Calu3 (cell line): Measurements from ENCODE around the gene DLAT. TPM values are rescaled to one million over a fixed set of nuclear protein-coding genes. Genes with fewer than 3 reads are reported as not detected.

ENCODE experiments used
- BruUV-seq: library from RNA; stranded (reverse); fragments of 400-500 nt; replicated peaks from 2 replicates; lab custom pipeline; 2021; lab: Mats Ljungman, UMichigan
- CTCF ChIA-PET: fragments of 300-600 bp; sonication (Branson Sonifier 250); formaldehyde crosslinking; loops from one replicate; lab custom pipeline; 2022; ENCODE audit warnings: antibody characterized with exemption; lab: Charles Lee
- DNase-seq: peaks from one replicate; pipeline ENCODE4 v3.0.0; 2022
- H3K27ac Mint-ChIP-seq: one replicate; pipeline ENCODE4 v1.8.0; 2022; ENCODE audit warnings: mixed read lengths; ENCODE audit not compliant: unreplicated experiment
- H3K27me3 Mint-ChIP-seq: one replicate; pipeline ENCODE4 v1.8.0; 2022; ENCODE audit warnings: mixed read lengths; ENCODE audit not compliant: unreplicated experiment
- H3K36me3 Mint-ChIP-seq: one replicate; pipeline ENCODE4 v1.8.0; 2022; ENCODE audit warnings: mild to moderate bottlenecking, moderate library complexity, mixed read lengths; ENCODE audit not compliant: insufficient read depth, unreplicated experiment
- H3K4me1 Mint-ChIP-seq: one replicate; pipeline ENCODE4 v1.8.0; 2022; ENCODE audit warnings: mild to moderate bottlenecking, low read depth, mixed read lengths; ENCODE audit not compliant: unreplicated experiment
- H3K4me3 Mint-ChIP-seq: one replicate; pipeline ENCODE4 v1.8.0; 2022; ENCODE audit warnings: mild to moderate bottlenecking, low read depth, moderate library complexity, mixed read lengths; ENCODE audit not compliant: unreplicated experiment
- H3K9me3 Mint-ChIP-seq: one replicate; pipeline ENCODE4 v1.8.0; 2022; ENCODE audit warnings: low read depth, mixed read lengths; ENCODE audit not compliant: unreplicated experiment
- intact Hi-C: fragments of 100-400 bp; cut with micrococcal nuclease; formaldehyde crosslinking; loops from one replicate; pipeline ENCODE4 v1.10.0; 2022; ENCODE audit not compliant: unreplicated experiment
- total RNA-seq: library from RNA; stranded (reverse); gene quantifications from 2 replicates; pipeline ENCODE4 v1.2.3, GENCODE V29; 2022
- TF ChIP-seq, protein P1 (sequence below): fragments of 200-600 bp; IDR thresholded peaks from one replicate; pipeline ENCODE4 v1.8.0; 2022; ENCODE audit warnings: antibody characterized with exemption; ENCODE audit not compliant: unreplicated experiment

DLAT gene
- total RNA-seq, 1 experiment from 2014 or later = 27.4 TPM

DNA sequence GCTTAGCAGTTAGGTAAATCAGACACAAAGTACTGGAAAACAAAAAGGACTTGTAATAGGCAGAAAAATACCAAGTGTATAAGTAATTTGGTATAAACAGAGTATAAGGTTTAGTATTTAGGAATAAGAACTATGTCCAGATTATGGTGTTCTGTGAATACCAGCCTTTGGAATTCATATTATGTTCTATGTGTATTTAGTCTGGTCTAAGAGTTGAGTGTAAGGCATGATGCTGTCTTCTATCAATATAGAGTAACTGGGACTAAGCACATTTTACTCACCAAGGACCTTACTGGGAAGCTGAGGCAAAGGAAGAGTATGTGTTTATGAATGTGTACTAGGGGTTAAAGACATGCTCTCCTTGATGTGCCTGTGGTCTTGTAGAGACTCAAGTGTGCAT lies 71.0 kb downstream of the DLAT start:
- Mint-ChIP-seq H3K4me1 (no peaks in the 10 kb centered on the region), H3K36me3 (peaks cover 22% of the 10 kb centered on the region), H3K4me3 (no peak overlapping the region), H3K27ac (no peak overlapping the region), H3K9me3 (no peaks in the 10 kb centered on the region), H3K27me3 (no peaks in the 10 kb centered on the region)
- intact Hi-C loops = no loop called here
- no peak for DNase-seq
- CTCF ChIA-PET = interaction anchor here (0.6 to 0.7 kb wide), 2 partner anchors 72 to 407 kb away, joined by 3 to 5 read pairs; no protein-coding TSS in a partner anchor
- TF ChIP-seq, protein P1, sequence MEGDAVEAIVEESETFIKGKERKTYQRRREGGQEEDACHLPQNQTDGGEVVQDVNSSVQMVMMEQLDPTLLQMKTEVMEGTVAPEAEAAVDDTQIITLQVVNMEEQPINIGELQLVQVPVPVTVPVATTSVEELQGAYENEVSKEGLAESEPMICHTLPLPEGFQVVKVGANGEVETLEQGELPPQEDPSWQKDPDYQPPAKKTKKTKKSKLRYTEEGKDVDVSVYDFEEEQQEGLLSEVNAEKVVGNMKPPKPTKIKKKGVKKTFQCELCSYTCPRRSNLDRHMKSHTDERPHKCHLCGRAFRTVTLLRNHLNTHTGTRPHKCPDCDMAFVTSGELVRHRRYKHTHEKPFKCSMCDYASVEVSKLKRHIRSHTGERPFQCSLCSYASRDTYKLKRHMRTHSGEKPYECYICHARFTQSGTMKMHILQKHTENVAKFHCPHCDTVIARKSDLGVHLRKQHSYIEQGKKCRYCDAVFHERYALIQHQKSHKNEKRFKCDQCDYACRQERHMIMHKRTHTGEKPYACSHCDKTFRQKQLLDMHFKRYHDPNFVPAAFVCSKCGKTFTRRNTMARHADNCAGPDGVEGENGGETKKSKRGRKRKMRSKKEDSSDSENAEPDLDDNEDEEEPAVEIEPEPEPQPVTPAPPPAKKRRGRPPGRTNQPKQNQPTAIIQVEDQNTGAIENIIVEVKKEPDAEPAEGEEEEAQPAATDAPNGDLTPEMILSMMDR = no peak
- BruUV-seq = no TSS peak

DNA sequence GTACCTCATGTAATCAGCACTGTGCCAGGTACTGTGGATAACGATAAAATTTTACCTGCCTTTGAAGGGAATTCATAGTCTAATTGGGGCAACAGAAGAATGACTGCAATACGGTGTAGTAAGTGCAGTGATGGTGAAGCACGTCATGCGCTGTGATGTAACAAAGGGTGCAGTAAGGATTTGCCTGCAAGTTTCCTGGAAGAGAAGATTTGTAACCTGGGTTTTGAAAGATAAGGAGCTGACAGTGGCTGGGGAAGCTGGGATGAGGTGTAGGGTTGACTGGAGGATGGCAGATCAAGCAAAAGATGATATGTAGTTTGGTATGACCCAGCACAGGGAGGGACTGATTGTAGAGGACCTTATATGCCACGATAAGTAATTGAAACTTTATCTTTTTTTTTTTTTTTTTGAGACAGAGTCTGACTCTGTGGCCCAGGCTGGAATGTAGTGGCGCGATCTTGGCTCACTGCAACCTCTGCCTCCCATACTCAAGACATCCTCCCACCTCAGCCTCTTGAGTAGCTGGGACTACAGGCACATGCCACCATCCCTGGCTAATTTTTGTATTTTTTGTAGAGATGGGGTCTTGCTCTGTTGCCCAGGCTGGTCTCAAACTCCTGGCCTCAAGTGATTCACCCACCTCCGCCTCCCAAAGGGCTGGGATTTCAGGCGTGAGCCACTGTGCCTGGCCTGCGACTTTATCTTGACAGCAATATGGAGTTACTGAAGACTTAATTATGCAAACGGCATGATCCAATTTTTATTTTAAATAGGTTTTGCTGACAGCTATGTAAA lies 72.7 kb downstream of the DLAT start:
- Mint-ChIP-seq H3K9me3 (no peaks in the 10 kb centered on the region), H3K27me3 (no peaks in the 10 kb centered on the region), H3K4me1 (no peaks in the 10 kb centered on the region), H3K27ac (no peak overlapping the region), H3K4me3 (no peak overlapping the region), H3K36me3 (peaks cover 8% of the 10 kb centered on the region)
- CTCF ChIA-PET = no interaction called here
- no TSS peak for BruUV-seq
- TF ChIP-seq, protein P1 = no peak
- intact Hi-C loops = no loop called here
- no peak for DNase-seq

DNA sequence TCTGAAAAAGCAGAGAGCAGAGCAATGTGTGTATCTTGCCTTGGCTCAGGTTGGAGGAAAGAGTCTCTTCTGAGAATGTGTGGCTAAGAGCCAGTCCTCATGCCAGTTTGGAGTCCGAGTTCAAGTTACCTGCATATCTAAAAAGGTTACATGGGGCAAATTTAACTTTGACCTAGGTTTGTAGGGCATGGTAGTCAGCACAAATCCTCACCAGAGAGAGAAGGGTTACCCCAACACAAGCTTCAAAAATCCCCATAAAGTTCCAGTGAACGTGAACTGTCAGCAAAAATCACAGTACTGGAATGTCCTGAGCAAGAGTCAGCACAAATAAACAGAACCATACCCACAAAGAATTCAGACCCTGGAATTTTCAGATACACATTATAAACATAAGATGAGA lies 75.3 kb downstream of the DLAT start:
- H3K4me3 Mint-ChIP-seq = no peak overlapping the region
- no peaks in the 10 kb centered on the region for H3K36me3 Mint-ChIP-seq
- DNase-seq = no peak
- intact Hi-C loops = no loop called here
- no peaks in the 10 kb centered on the region for H3K27me3 Mint-ChIP-seq
- H3K4me1 Mint-ChIP-seq = no peaks in the 10 kb centered on the region
- H3K27ac Mint-ChIP-seq = no peak overlapping the region
- CTCF ChIA-PET = interaction anchor here (0.7 kb wide), 1 partner anchor 243 kb away, joined by 3 read pairs; no protein-coding TSS in a partner anchor
- BruUV-seq = no TSS peak
- TF ChIP-seq, protein P1 = no peak
- H3K9me3 Mint-ChIP-seq = no peaks in the 10 kb centered on the region

DNA sequence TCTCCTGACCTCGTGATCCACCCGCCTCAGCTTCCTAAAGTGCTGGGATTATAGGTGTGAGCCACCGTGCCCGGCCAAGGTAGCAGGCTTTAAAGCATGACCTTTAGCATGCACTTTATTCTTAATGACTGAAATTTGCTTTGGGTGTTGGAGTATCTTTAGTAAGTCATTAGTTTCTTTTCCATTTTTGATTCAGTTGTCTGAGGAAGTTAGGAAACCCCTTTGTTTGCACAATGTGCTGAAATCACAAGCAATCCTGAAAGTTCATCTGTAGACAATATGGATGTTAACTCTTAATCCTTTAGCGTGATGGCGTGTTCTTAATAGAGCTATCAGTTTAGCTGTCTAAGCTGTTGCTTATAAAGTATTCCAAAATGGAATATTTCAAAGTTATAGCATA lies 78.2 kb downstream of the DLAT start:
- H3K27ac Mint-ChIP-seq = no peak overlapping the region
- H3K27me3 Mint-ChIP-seq = no peaks in the 10 kb centered on the region
- intact Hi-C loops = no loop called here
- no peaks in the 10 kb centered on the region for H3K9me3 Mint-ChIP-seq
- TF ChIP-seq, protein P1 = no peak
- no peak for DNase-seq
- H3K4me3 Mint-ChIP-seq = no peak overlapping the region
- H3K36me3 Mint-ChIP-seq = no peaks in the 10 kb centered on the region
- CTCF ChIA-PET = interaction anchor here (0.6 kb wide), 1 partner anchor 105 kb away, joined by 3 read pairs; no protein-coding TSS in a partner anchor
- BruUV-seq = no TSS peak
- no peaks in the 10 kb centered on the region for H3K4me1 Mint-ChIP-seq
